Endothelial cell of umbilical vein (primary cell): ENCODE data around the gene SPG7. TPM values are rescaled to one million over a fixed set of nuclear protein-coding genes. Genes with fewer than 3 reads are reported as not detected.

ENCODE experiments used
- BruUV-seq: library from RNA; stranded (reverse); fragments of 400-500 nt; replicated peaks from 2 replicates; lab custom pipeline; 2021; lab: Mats Ljungman, UMichigan
- CTCF ChIA-PET: fragments of 300-600, 350-600 bp; sonication (Branson Sonifier 250); formaldehyde crosslinking; loops from one replicate; lab custom pipeline; 2021; ENCODE audit warnings: antibody characterized with exemption, inconsistent platforms; lab: Charles Lee
- POLR2A ChIA-PET: fragments of 300-600, 350-600 bp; sonication (Branson Sonifier 250); formaldehyde crosslinking; loops from one replicate; lab custom pipeline; 2021; ENCODE audit warnings: antibody characterized with exemption, inconsistent platforms; lab: Charles Lee
- DNase-seq: peaks from one replicate; pipeline ENCODE4 v3.0.0-alpha.2; 2011; ENCODE audit warnings: low read depth, low spot score
- FAIRE-seq: peaks from 2 replicates; lab custom pipeline; 2011; peaks lifted over from hg19 to GRCh38; lab: Jason Lieb, UNC
- H2AFZ ChIP-seq: 2 replicates; pipeline ENCODE4 v1.6.0; 2012; ENCODE audit warnings: low read depth, low read length, control low read depth, inconsistent platforms
- H3K27ac ChIP-seq: 2 replicates; pipeline ENCODE4 v1.5.1; 2011; ENCODE audit warnings: low read depth, mild to moderate bottlenecking, control low read depth, low read length, moderate library complexity; ENCODE audit not compliant: insufficient read depth
- H3K27me3 ChIP-seq, 2 experiments: 2 replicates each; pipeline versions ENCODE4 v1.6.0 to v1.6.1; 2011; ENCODE audit warnings: low read length in 2 of 2, mixed read lengths in 1 of 2; ENCODE audit not compliant: control insufficient read depth in 2 of 2, insufficient read depth in 2 of 2
- H3K36me3 ChIP-seq, 2 experiments: 2 replicates in 1 of 2; 3 replicates in 1 of 2; pipeline ENCODE4 v1.5.1; 2011; ENCODE audit warnings: low read length in 2 of 2, mild to moderate bottlenecking in 1 of 2, moderate library complexity in 1 of 2; ENCODE audit not compliant: control insufficient read depth in 2 of 2, insufficient read depth in 2 of 2; ENCODE audit errors: extremely low read depth in 1 of 2
- H3K4me1 ChIP-seq: 3 replicates; pipeline ENCODE4 v1.5.1; 2011; ENCODE audit warnings: mild to moderate bottlenecking, low read length; ENCODE audit not compliant: control insufficient read depth, insufficient read depth; ENCODE audit errors: extremely low read depth
- H3K4me2 ChIP-seq: 2 replicates; pipeline ENCODE4 v1.6.1; 2011; ENCODE audit warnings: low read length, control low read depth, mixed read lengths; ENCODE audit not compliant: insufficient read depth
- H3K4me3 ChIP-seq, 3 experiments: fragments of 200-600 bp in 1 of 3; sonication (generic), shearing (Covaris generic) in 1 of 3; replicated peaks in 1 of 3; 2 replicates each; pipeline ENCODE4 v1.5.1; 2011 to 2016; ENCODE audit warnings: control low read depth in 3 of 3, low read length in 3 of 3, mild to moderate bottlenecking in 2 of 3, inconsistent platforms in 1 of 3, low read depth in 1 of 3, moderate library complexity in 1 of 3; ENCODE audit not compliant: insufficient read depth in 1 of 3
- H3K79me2 ChIP-seq: 2 replicates; pipeline ENCODE4 v1.6.0; 2012; ENCODE audit warnings: low read length, inconsistent platforms; ENCODE audit not compliant: control insufficient read depth, insufficient read depth
- H3K9ac ChIP-seq: replicated peaks from 2 replicates; pipeline ENCODE3; 2011; ENCODE audit warnings: low read length, control low read depth; ENCODE audit not compliant: insufficient read depth; ENCODE audit errors: extremely low read depth
- H3K9me1 ChIP-seq: replicated peaks from 3 replicates; pipeline ENCODE4 v1.6.0; 2011; ENCODE audit warnings: mild to moderate bottlenecking, low read length; ENCODE audit not compliant: control insufficient read depth, insufficient read depth; ENCODE audit errors: extremely low read depth
- H3K9me3 ChIP-seq: replicated peaks from 2 replicates; pipeline ENCODE4 v1.5.1; 2012; ENCODE audit warnings: low read length, inconsistent platforms; ENCODE audit not compliant: control insufficient read depth, insufficient read depth
- H4K20me1 ChIP-seq: replicated peaks from 2 replicates; pipeline ENCODE3; 2011; ENCODE audit warnings: mild to moderate bottlenecking, low read length; ENCODE audit not compliant: control insufficient read depth, insufficient read depth; ENCODE audit errors: extremely low read depth
- CTCF ChIP-seq, 2 donors: IDR thresholded peaks; 1 replicate in 1 of 2; 2 replicates in 1 of 2; pipeline ENCODE4 v1.5.1; 2011; ENCODE audit warnings: low read length in 2 of 2, mild to moderate bottlenecking in 2 of 2, moderate library complexity in 2 of 2, control low read depth in 1 of 2, inconsistent platforms in 1 of 2, low read depth in 1 of 2; ENCODE audit not compliant: insufficient read depth in 1 of 2; ENCODE audit errors: extremely low read depth in 1 of 2
- EZH2 ChIP-seq: IDR thresholded peaks from 2 replicates; pipeline ENCODE4 v1.6.1; 2012; ENCODE audit warnings: borderline replicate concordance, low read depth, mild to moderate bottlenecking, moderate library complexity, low read length, inconsistent platforms; ENCODE audit not compliant: severe bottlenecking
- FOS ChIP-seq: IDR thresholded peaks from 2 replicates; pipeline ENCODE4 v1.6.1; 2011; ENCODE audit warnings: mild to moderate bottlenecking, low read length, moderate library complexity, borderline replicate concordance; ENCODE audit not compliant: insufficient read depth
- GATA2 ChIP-seq: IDR thresholded peaks from 2 replicates; pipeline ENCODE4 v1.7.0; 2011; ENCODE audit warnings: low read depth, mild to moderate bottlenecking, moderate library complexity, mixed read lengths, low read length; ENCODE audit not compliant: insufficient read length, insufficient read depth
- JUN ChIP-seq: IDR thresholded peaks from 2 replicates; pipeline ENCODE4 v1.6.1; 2011; ENCODE audit warnings: borderline replicate concordance, low read depth; ENCODE audit not compliant: insufficient read length, insufficient read depth
- MAX ChIP-seq: IDR thresholded peaks from 2 replicates; pipeline ENCODE4 v1.6.1; 2011; ENCODE audit not compliant: insufficient read depth, insufficient read length
- MYC ChIP-seq: IDR thresholded peaks from one replicate; pipeline ENCODE4 v1.6.1; 2011; ENCODE audit warnings: mild to moderate bottlenecking, low read depth, low read length
- POLR2A ChIP-seq: IDR thresholded peaks from 2 replicates; pipeline ENCODE4 v1.6.1; 2012; ENCODE audit warnings: low read depth, mild to moderate bottlenecking, control low read depth, low read length
- POLR2AphosphoS5 ChIP-seq: IDR thresholded peaks from 2 replicates; pipeline ENCODE4 v1.6.1; 2012; ENCODE audit warnings: low read depth, mild to moderate bottlenecking, control low read depth, low read length, moderate library complexity; ENCODE audit not compliant: insufficient read depth
- dilution Hi-C: fragments of 300-500 bp; cut with MboI; formaldehyde crosslinking; loops from one replicate; pipeline ENCODE4 v1.15.0; 2019; ENCODE audit warnings: low sequenced_read_pairs; ENCODE audit not compliant: extremely low pct_ligation_motif_present
- intact Hi-C: fragments of 100-400 bp; cut with micrococcal nuclease; formaldehyde crosslinking; loops from one replicate; pipeline ENCODE4 v1.10.0; 2022
- polyA plus RNA-seq, 4 experiments: library from polyadenylated mRNA; depleted of rRNA in 3 of 4; stranded (reverse) in 3 of 4; unstranded in 1 of 4; fragments of >200 nt; gene quantifications; 2 replicates each; pipeline versions ENCODE4 v1.2.1 to v1.2.3, GENCODE V29; 2011 to 2012; ENCODE audit warnings: missing spikeins in 1 of 4
- total RNA-seq: library from RNA; stranded (reverse); gene quantifications from 2 replicates; pipeline ENCODE4 v1.2.3, GENCODE V29; 2021

SPG7 gene
- total and polyA plus RNA-seq, 2 donors (not counting 3 experiments of a cell fraction or from before 2014, with no cell fraction given) = 90.2 to 146 TPM

GRCh38 chr16:89467382-89467781, 40.8 kb upstream of the SPG7 start:
- H3K9me1 ChIP-seq = no peaks in the 10 kb centered on the region
- no peaks in the 10 kb centered on the region for H3K36me3 ChIP-seq
- H3K9ac ChIP-seq = no peak overlapping the region
- intact Hi-C loops (no loop called here), dilution Hi-C loops (no loop called here)
- H3K4me3 ChIP-seq = no peak overlapping the region
- FAIRE-seq (no peak), DNase-seq (no peak)
- CTCF ChIA-PET = interaction anchor here (0.7 to 1.5 kb wide), 4 partner anchors 16 to 57 kb away, joined by 3 read pairs; no protein-coding TSS in a partner anchor
- H3K79me2 ChIP-seq = peaks cover 94% of the 10 kb centered on the region
- H3K4me2 ChIP-seq = no peak overlapping the region
- POLR2A ChIA-PET = no interaction called here
- no peaks in the 10 kb centered on the region for H3K27me3 ChIP-seq
- H3K4me1 ChIP-seq = peaks cover 2% of the 10 kb centered on the region
- no peak overlapping the region for H2AFZ ChIP-seq
- H3K9me3 ChIP-seq = no peaks in the 10 kb centered on the region
- no peak for TF ChIP-seq POLR2AphosphoS5
- TF ChIP-seq MYC = no peak
- peaks cover 8% of the 10 kb centered on the region for H4K20me1 ChIP-seq
- H3K27ac ChIP-seq = no peak overlapping the region
- BruUV-seq = no TSS peak

- Histone ChIP-seq H3K4me3 (no peak overlapping the region), H4K20me1 (peaks cover 13% of the 10 kb centered on the region), H3K27ac (no peak overlapping the region), H3K4me2 (no peak overlapping the region), H3K4me1 (peaks cover 2% of the 10 kb centered on the region), H3K36me3 (no peaks in the 10 kb centered on the region), H3K9ac (no peak overlapping the region), H2AFZ (no peak overlapping the region), H3K27me3 (no peaks in the 10 kb centered on the region), H3K9me1 (no peaks in the 10 kb centered on the region), H3K79me2 (peaks cover 100% of the 10 kb centered on the region), H3K9me3 (no peaks in the 10 kb centered on the region)
- TF ChIP-seq POLR2AphosphoS5 = no peak
- no peak for TF ChIP-seq MYC
- no peak for TF ChIP-seq MAX
- TF ChIP-seq EZH2 = no peak
- no peak for TF ChIP-seq GATA2
- no peak for TF ChIP-seq POLR2A
- TF ChIP-seq FOS = no peak
- TF ChIP-seq JUN = no peak
- no peak for TF ChIP-seq CTCF (IDR thresholded peaks at IDR 0.05; ENCODE audit: extremely low read depth in 1 of 2, insufficient read depth in 1 of 2, low read depth in 1 of 2, low read length in 2 of 2)
- intact Hi-C loops (no loop called here), dilution Hi-C loops (no loop called here)
- no TSS peak for BruUV-seq
- POLR2A ChIA-PET = no interaction called here
- CTCF ChIA-PET = interaction anchor here (1.0 kb wide), 1 partner anchor 62 kb away, joined by 4 read pairs; no protein-coding TSS in a partner anchor
- DNase-seq (no peak), FAIRE-seq (no peak)
Observed at GRCh38 chr16:89472711-89473075, 35.5 kb upstream of the SPG7 start.
